IMR-90 (cell line): ENCODE data around the gene DNAI2. TPM values are rescaled to one million over a fixed set of nuclear protein-coding genes. Genes with fewer than 3 reads are reported as not detected.

Experiments used
- ATAC-seq: fragments of 200-7000 bp; cut with Tn5 transposase; 2 replicates; pipeline ENCODE4 v1.9.1; 2020; ENCODE audit warnings: low read depth, mild to moderate bottlenecking, moderate library complexity
- BruUV-seq: library from RNA; stranded (reverse); fragments of 400-500 nt; replicated peaks from 2 replicates; lab custom pipeline; 2021; lab: Mats Ljungman, UMichigan
- CTCF ChIA-PET: fragments of 300-600 bp; formaldehyde crosslinking; extraction: SDS; loops from one replicate; lab custom pipeline; 2021; ENCODE audit warnings: antibody characterized with exemption; lab: Yijun Ruan, JAX
- POLR2A ChIA-PET: fragments of 300-600 bp; sonication (Branson Sonifier 250); formaldehyde crosslinking; loops from one replicate; lab custom pipeline; 2022; ENCODE audit warnings: antibody characterized with exemption; ENCODE audit not compliant: unreplicated experiment; lab: Charles Lee
- DNase-seq: peaks from one replicate; pipeline ENCODE4 v3.0.0; 2013
- H2AFZ ChIP-seq: replicated peaks from 2 replicates; pipeline ENCODE3; 2013; ENCODE audit warnings: low read length, mild to moderate bottlenecking; ENCODE audit not compliant: poor library complexity
- H2AK5ac ChIP-seq: 2 replicates; pipeline ENCODE4 v1.6.1; 2013; ENCODE audit warnings: low read depth, low read length, inconsistent platforms
- H2AK9ac ChIP-seq: replicated peaks from 2 replicates; pipeline ENCODE3; 2013; ENCODE audit warnings: mild to moderate bottlenecking, low read depth, low read length, moderate library complexity; ENCODE audit not compliant: poor library complexity
- H2BK120ac ChIP-seq: 2 replicates; pipeline ENCODE4 v1.6.1; 2013; ENCODE audit warnings: low read depth, low read length, inconsistent platforms
- H2BK15ac ChIP-seq: 3 replicates; pipeline ENCODE4 v1.6.1; 2013; ENCODE audit warnings: low read depth, low read length, inconsistent platforms
- H2BK20ac ChIP-seq: 2 replicates; pipeline ENCODE4 v1.6.1; 2013; ENCODE audit warnings: low read depth, mild to moderate bottlenecking, inconsistent platforms, low read length, moderate library complexity
- H2BK5ac ChIP-seq: 2 replicates; pipeline ENCODE4 v1.6.1; 2013; ENCODE audit warnings: mild to moderate bottlenecking, low read depth, low read length, inconsistent platforms; ENCODE audit not compliant: poor library complexity, severe bottlenecking
- H3K14ac ChIP-seq: replicated peaks from 2 replicates; pipeline ENCODE4 v1.6.1; 2013; ENCODE audit warnings: low read depth, low read length, inconsistent platforms
- H3K18ac ChIP-seq: 2 replicates; pipeline ENCODE4 v1.6.1; 2013; ENCODE audit warnings: low read depth, low read length, control low read depth
- H3K23ac ChIP-seq: 2 replicates; pipeline ENCODE4 v1.6.1; 2013; ENCODE audit warnings: low read depth, low read length, inconsistent platforms
- H3K27ac ChIP-seq: 2 replicates; pipeline ENCODE4 v1.5.1; 2013; ENCODE audit warnings: mild to moderate bottlenecking, control low read depth, low read length; ENCODE audit not compliant: insufficient read depth
- H3K27me3 ChIP-seq: 2 replicates; pipeline ENCODE4 v1.6.1; 2013; ENCODE audit warnings: low read length; ENCODE audit not compliant: control insufficient read depth, insufficient read depth
- H3K36me3 ChIP-seq: 2 replicates; pipeline ENCODE4 v1.6.1; 2013; ENCODE audit warnings: low read length, mixed read lengths; ENCODE audit not compliant: control insufficient read depth, insufficient read depth
- H3K4ac ChIP-seq: 2 replicates; pipeline ENCODE4 v1.6.1; 2013; ENCODE audit warnings: low read depth, low read length, inconsistent platforms
- H3K4me1 ChIP-seq: 2 replicates; pipeline ENCODE4 v1.6.1; 2013; ENCODE audit warnings: low read length, mixed read lengths; ENCODE audit not compliant: control insufficient read depth, insufficient read depth
- H3K4me2 ChIP-seq: 2 replicates; pipeline ENCODE4 v1.6.1; 2013; ENCODE audit warnings: low read depth, mild to moderate bottlenecking, control low read depth, low read length, moderate library complexity
- H3K4me3 ChIP-seq: 2 replicates; pipeline ENCODE4 v1.5.1; 2013; ENCODE audit warnings: low read depth, mild to moderate bottlenecking, control low read depth, low read length, moderate library complexity; ENCODE audit not compliant: insufficient read depth
- H3K56ac ChIP-seq: 2 replicates; pipeline ENCODE4 v1.6.1; 2013; ENCODE audit warnings: low read length, inconsistent platforms; ENCODE audit not compliant: insufficient read depth; ENCODE audit errors: extremely low read depth
- H3K79me1 ChIP-seq, 2 experiments: 2 replicates each; pipeline ENCODE4 v1.6.1; 2013; ENCODE audit warnings: low read length in 2 of 2, inconsistent platforms in 1 of 2, low read depth in 1 of 2
- H3K9ac ChIP-seq: 2 replicates; pipeline ENCODE4 v1.6.1; 2013; ENCODE audit warnings: low read depth, low read length, control low read depth
- H3K9me1 ChIP-seq: 2 replicates; pipeline ENCODE4 v1.6.1; 2013; ENCODE audit warnings: low read length, inconsistent platforms; ENCODE audit not compliant: insufficient read depth
- H3K9me3 ChIP-seq: 2 replicates; pipeline ENCODE4 v1.6.1; 2013; ENCODE audit warnings: low read length; ENCODE audit not compliant: control insufficient read depth, insufficient read depth
- H4K20me1 ChIP-seq: 2 replicates; pipeline ENCODE4 v1.6.1; 2013; ENCODE audit warnings: low read length, inconsistent platforms; ENCODE audit not compliant: insufficient read depth
- H4K5ac ChIP-seq: 2 replicates; pipeline ENCODE4 v1.6.1; 2013; ENCODE audit warnings: mild to moderate bottlenecking, low read depth, low read length, control low read depth
- H4K8ac ChIP-seq, 2 experiments: 2 replicates each; pipeline ENCODE4 v1.6.1; 2013; ENCODE audit warnings: low read depth in 2 of 2, low read length in 2 of 2, control low read depth in 1 of 2, inconsistent platforms in 1 of 2
- H4K91ac ChIP-seq: 2 replicates; pipeline ENCODE4 v1.6.1; 2013; ENCODE audit warnings: low read depth, low read length, inconsistent platforms; ENCODE audit not compliant: insufficient read depth
- BHLHE40 ChIP-seq: fragments of 150-350 bp; IDR thresholded peaks from 2 replicates; pipeline ENCODE4 v1.6.1; 2016; ENCODE audit warnings: mild to moderate bottlenecking, low read depth, low read length
- MAZ ChIP-seq: IDR thresholded peaks from 2 replicates; pipeline ENCODE4 v1.6.1; 2012; ENCODE audit warnings: low read depth, mild to moderate bottlenecking, low read length, improper control_type of control experiment, moderate library complexity, borderline replicate concordance
- MXI1 ChIP-seq: IDR thresholded peaks from 2 replicates; pipeline ENCODE4 v1.6.1; 2012; ENCODE audit warnings: low read depth, mild to moderate bottlenecking, low read length, moderate library complexity, borderline replicate concordance
- NFE2L2 ChIP-seq: fragments of 150-350 bp; IDR thresholded peaks from 2 replicates; pipeline ENCODE4 v1.6.1; 2016; ENCODE audit warnings: low read depth, mild to moderate bottlenecking, low read length
- RAD21 ChIP-seq: IDR thresholded peaks from 2 replicates; pipeline ENCODE4 v1.6.1; 2012; ENCODE audit warnings: low read length, improper control_type of control experiment
- RCOR1 ChIP-seq: IDR thresholded peaks from 2 replicates; pipeline ENCODE4 v1.6.1; 2012; ENCODE audit warnings: mild to moderate bottlenecking, low read length, improper control_type of control experiment; ENCODE audit not compliant: insufficient replicate concordance
- WGBS, 2 experiments: methylation state at CpG; one replicate each; pipeline versions ENCODE4 v1.1.5 to v1.1.7; 2013; ENCODE audit warnings: missing lambda C conversion rate in 2 of 2; ENCODE audit not compliant: insufficient read length in 1 of 2; ENCODE audit errors: extremely low coverage in 2 of 2; 5-methylcytosine and 5-hydroxymethylcytosine counted together
- dilution Hi-C: fragments of 300-500 bp; cut with HindIII; formaldehyde crosslinking; loops from one replicate; pipeline ENCODE4 v1.14.3; 2018; ENCODE audit warnings: low sequenced_read_pairs; ENCODE audit not compliant: unreplicated experiment
- in situ Hi-C: fragments of 300-500 bp; cut with MboI; formaldehyde crosslinking; loops from 3 replicates; pipeline ENCODE4 v1.14.3; 2019; ENCODE audit warnings: low sequenced_read_pairs, inconsistent platforms, mixed read lengths
- intact Hi-C: fragments of 100-400 bp; cut with micrococcal nuclease; formaldehyde crosslinking; loops from 2 replicates; pipeline ENCODE4 v1.10.0; 2022
- polyA plus RNA-seq, 3 experiments: library from polyadenylated mRNA; depleted of rRNA; stranded (reverse); fragments of >200 nt; gene quantifications; 2 replicates each; pipeline ENCODE4 v1.2.3, GENCODE V29; 2012; ENCODE audit warnings: low replicate concordance in 1 of 3
- total RNA-seq: library from RNA; depleted of rRNA; stranded (reverse); fragments of >200 nt; gene quantifications from 2 replicates; pipeline ENCODE4 v1.2.3, GENCODE V29; 2012
- TF ChIP-seq, protein P1 (sequence below): fragments of 150-350 bp; IDR thresholded peaks from 2 replicates; pipeline ENCODE4 v1.6.1; 2016; ENCODE audit warnings: low read depth, mild to moderate bottlenecking, low read length, moderate library complexity, borderline replicate concordance

Gene DNAI2
- total and polyA plus RNA-seq, 2 of the 4 experiments (the other 2 are of a cell fraction) = not detected

DNA sequence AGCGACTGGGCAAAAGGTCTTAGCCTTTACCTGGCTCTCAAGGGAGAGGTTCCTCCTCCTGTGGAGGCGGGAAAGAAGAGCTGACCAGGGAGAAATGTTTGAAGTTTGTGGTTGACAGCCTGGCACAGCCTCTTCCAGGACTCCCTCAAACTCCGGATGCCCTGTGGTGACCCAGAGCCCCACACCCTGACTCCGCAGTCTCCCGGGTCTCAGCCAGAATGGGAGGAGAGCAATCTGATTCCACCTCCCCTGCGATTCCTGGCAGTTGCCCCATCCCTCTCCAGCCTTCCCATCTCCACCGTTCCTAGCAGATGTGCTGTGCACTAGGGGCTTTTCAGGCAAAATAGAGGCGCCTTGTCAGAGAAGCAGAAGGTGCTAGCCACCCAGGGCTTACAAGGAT is 5.5 kb upstream of the DNAI2 start:
- Histone ChIP-seq H4K8ac (no peak overlapping the region), H3K4me3 (no peak overlapping the region), H3K9me3 (0 out of 2 replicates have a peak, but pooled peaks cover 2% of the 10 kb centered on the region), H3K4ac (no peak overlapping the region), H2BK5ac (no peak overlapping the region), H3K56ac (no peak overlapping the region), H2AK9ac (no peak overlapping the region), H3K23ac (no peak overlapping the region), H4K20me1 (no peaks in the 10 kb centered on the region), H2BK15ac (no peak overlapping the region), H3K18ac (no peak overlapping the region), H4K91ac (no peak overlapping the region), H3K9ac (no peak overlapping the region), H3K4me2 (no peak overlapping the region), H2AFZ (no peak overlapping the region), H4K5ac (no peak overlapping the region), H2AK5ac (no peak overlapping the region), H3K27me3 (no peaks in the 10 kb centered on the region), H3K36me3 (no peaks in the 10 kb centered on the region), H2BK20ac (no peak overlapping the region), H3K79me1 (no peaks in the 10 kb centered on the region), H3K4me1 (no peaks in the 10 kb centered on the region), H3K27ac (no peak overlapping the region), H2BK120ac (no peak overlapping the region), H3K9me1 (no peaks in the 10 kb centered on the region), H3K14ac (no peak overlapping the region)
- CTCF ChIA-PET = interaction anchor here (0.6 kb wide), 1 partner anchor 14 kb away, joined by 3 read pairs; no protein-coding TSS in a partner anchor
- TF ChIP-seq BHLHE40 (no peak), MAZ (no peak), MXI1 (no peak), RCOR1 (no peak), NFE2L2 (no peak), RAD21 (no peak)
- TF ChIP-seq, protein P1, sequence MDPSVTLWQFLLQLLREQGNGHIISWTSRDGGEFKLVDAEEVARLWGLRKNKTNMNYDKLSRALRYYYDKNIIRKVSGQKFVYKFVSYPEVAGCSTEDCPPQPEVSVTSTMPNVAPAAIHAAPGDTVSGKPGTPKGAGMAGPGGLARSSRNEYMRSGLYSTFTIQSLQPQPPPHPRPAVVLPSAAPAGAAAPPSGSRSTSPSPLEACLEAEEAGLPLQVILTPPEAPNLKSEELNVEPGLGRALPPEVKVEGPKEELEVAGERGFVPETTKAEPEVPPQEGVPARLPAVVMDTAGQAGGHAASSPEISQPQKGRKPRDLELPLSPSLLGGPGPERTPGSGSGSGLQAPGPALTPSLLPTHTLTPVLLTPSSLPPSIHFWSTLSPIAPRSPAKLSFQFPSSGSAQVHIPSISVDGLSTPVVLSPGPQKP = no peak
- intact Hi-C loops = no loop called here
- DNase-seq (no peak), ATAC-seq (no peak)
- POLR2A ChIA-PET = no interaction called here
- in situ Hi-C loops = no loop called here
- WGBS, 2 experiments = no CpG with 5 or more reads among the region's 8 CpGs
- BruUV-seq = no TSS peak
- dilution Hi-C loops = no loop called here
